ENCODE data around the gene D2HGDH. TPM values are rescaled to one million over a fixed set of nuclear protein-coding genes. Genes with fewer than 3 reads are reported as not detected.

The D2HGDH gene
- total and polyA plus RNA-seq, 2 of the 13 experiments (the other 11 are each of a cell fraction or from before 2014, with no cell fraction given) = 19.2 to 20.3 TPM

GRCh38 chr2:241774419-241775222 is 40.2 kb downstream of the D2HGDH start (continued):
- TF ChIP-seq NFAT5 (CRISPR knock-in tag; IDR thresholded peaks at IDR 0.05) (peak; percentile 57; the same call in 1 of the 2 replicates), ZNF841 (CRISPR knock-in tag; IDR thresholded peaks at IDR 0.05; ENCODE audit: borderline replicate concordance) (no peak), PCBP2 (optimal IDR thresholded peaks at IDR 0.05; ENCODE audit: low read depth, low read length, poor library complexity, severe bottlenecking) (no peak), CEBPG (CRISPR knock-in tag; IDR thresholded peaks at IDR 0.05) (no peak), DMAP1 (CRISPR knock-in tag; IDR thresholded peaks at IDR 0.05) (peak; percentile 35), TFAP4 (IDR thresholded peaks at IDR 0.05; ENCODE audit: borderline replicate concordance, low read depth) (0 out of 2 replicates have a peak, but pooled peaks have one; percentile 15), KDM4B (CRISPR knock-in tag; IDR thresholded peaks at IDR 0.05) (no peak), ZNF878 (CRISPR knock-in tag; IDR thresholded peaks at IDR 0.05) (no peak), RAD51 (IDR thresholded peaks at IDR 0.05; ENCODE audit: borderline replicate concordance) (no peak), ZNF550 (CRISPR knock-in tag; IDR thresholded peaks at IDR 0.05; ENCODE audit: borderline replicate concordance) (no peak; the same call in 1 of the 2 replicates), MYC (CRISPR knock-in tag; IDR thresholded peaks at IDR 0.05; ENCODE audit: borderline replicate concordance) (peak; percentile 75), PRDM15 (CRISPR knock-in tag; IDR thresholded peaks at IDR 0.05) (0 out of 2 replicates have a peak, but pooled peaks have one; percentile 31), ZNF691 (CRISPR knock-in tag; IDR thresholded peaks at IDR 0.05; ENCODE audit: borderline replicate concordance, low read depth) (no peak; the same call in 1 of the 2 replicates), AFF4 (CRISPR knock-in tag; IDR thresholded peaks at IDR 0.05) (no peak)

Measured in HepG2 (cell line).